CD14-positive monocyte (primary cell): ENCODE results near the gene ZSCAN10. TPM values are rescaled to one million over a fixed set of nuclear protein-coding genes. Genes with fewer than 3 reads are reported as not detected.
"Not testable (repeated sequence)": the region's sequence is repeated elsewhere in the genome, so short reads cannot be mapped to it uniquely, and the experiment has no call there.

Source experiments
- DNase-seq, 3 donors: peaks; one replicate each; pipeline ENCODE4 v3.0.0-alpha.2; 2011 to 2022
- H2AFZ ChIP-seq: 2 replicates; pipeline ENCODE4 v1.6.0; 2012; ENCODE audit warnings: mild to moderate bottlenecking, low read depth, low read length, inconsistent platforms; ENCODE audit not compliant: insufficient read depth, poor library complexity, severe bottlenecking
- H3K27ac ChIP-seq, 2 donors: 1 replicate in 1 of 2; 2 replicates in 1 of 2; pipeline ENCODE4 v1.5.1; 2012 to 2013; ENCODE audit warnings: low read length in 2 of 2, control low read depth in 1 of 2, inconsistent platforms in 1 of 2, low read depth in 1 of 2, mild to moderate bottlenecking in 1 of 2
- H3K27me3 ChIP-seq, 2 donors: one replicate each; pipeline versions ENCODE4 v1.6.0 to v1.6.1; 2011 to 2013; ENCODE audit warnings: low read length in 2 of 2; ENCODE audit not compliant: control insufficient read depth in 2 of 2, insufficient read depth in 2 of 2
- H3K36me3 ChIP-seq, 2 donors: replicated peaks in 1 of 2; 1 replicate in 1 of 2; 2 replicates in 1 of 2; pipeline versions ENCODE4 v1.5.1 to v1.6.1; 2012 to 2013; ENCODE audit warnings: low read length in 2 of 2, control low read depth in 1 of 2, inconsistent platforms in 1 of 2, mild to moderate bottlenecking in 1 of 2; ENCODE audit not compliant: insufficient read depth in 2 of 2, control insufficient read depth in 1 of 2
- H3K4me1 ChIP-seq, 2 donors: 1 replicate in 1 of 2; 2 replicates in 1 of 2; pipeline versions ENCODE4 v1.5.1 to v1.6.1; 2012 to 2013; ENCODE audit warnings: low read length in 2 of 2, control low read depth in 1 of 2, inconsistent platforms in 1 of 2, mild to moderate bottlenecking in 1 of 2, moderate library complexity in 1 of 2; ENCODE audit not compliant: insufficient read depth in 2 of 2, control insufficient read depth in 1 of 2
- H3K4me2 ChIP-seq: replicated peaks from 2 replicates; pipeline ENCODE3; 2012; ENCODE audit warnings: low read length, moderate library complexity, mild to moderate bottlenecking; ENCODE audit not compliant: poor library complexity, severe bottlenecking; ENCODE audit errors: extremely low read depth
- H3K4me3 ChIP-seq, 3 experiments: fragments of 200-600 bp in 1 of 3; sonication (generic) in 1 of 3; replicated peaks in 1 of 3; 1 replicate in 2 of 3; 2 replicates in 1 of 3; pipeline ENCODE4 v1.5.1; 2011 to 2013; ENCODE audit warnings: low read length in 3 of 3, mild to moderate bottlenecking in 3 of 3, control low read depth in 2 of 3, low read depth in 2 of 3, inconsistent platforms in 1 of 3, moderate library complexity in 1 of 3
- H3K79me2 ChIP-seq: 2 replicates; pipeline ENCODE4 v1.6.0; 2012; ENCODE audit warnings: mild to moderate bottlenecking, control low read depth, inconsistent platforms, low read length, moderate library complexity; ENCODE audit not compliant: insufficient read depth
- H3K9ac ChIP-seq: 2 replicates; pipeline ENCODE4 v1.6.0; 2017; ENCODE audit warnings: low read length, mild to moderate bottlenecking; ENCODE audit not compliant: insufficient read depth, poor library complexity, severe bottlenecking
- H3K9me3 ChIP-seq, 2 donors: replicated peaks in 1 of 2; 1 replicate in 1 of 2; 2 replicates in 1 of 2; pipeline versions ENCODE4 v1.5.1 to v1.6.1; 2012 to 2013; ENCODE audit warnings: low read length in 2 of 2, control low read depth in 1 of 2; ENCODE audit not compliant: control insufficient read depth in 1 of 2, insufficient read depth in 1 of 2
- H4K20me1 ChIP-seq: 2 replicates; pipeline ENCODE4 v1.6.0; 2012; ENCODE audit warnings: mild to moderate bottlenecking, low read length, control low read depth, moderate library complexity; ENCODE audit not compliant: insufficient read depth
- H3K27ac Mint-ChIP-seq, 7 donors: one replicate each; pipeline ENCODE4 v1.8.0; 2020; ENCODE audit warnings: mild to moderate bottlenecking in 7 of 7, mixed read lengths in 7 of 7, moderate library complexity in 6 of 7, inconsistent platforms in 2 of 7
- H3K27me3 Mint-ChIP-seq, 3 donors: one replicate each; pipeline ENCODE4 v1.8.0; 2021 to 2022; ENCODE audit warnings: low read depth in 3 of 3, mild to moderate bottlenecking in 3 of 3, mixed read lengths in 3 of 3, moderate library complexity in 3 of 3, inconsistent platforms in 1 of 3
- H3K36me3 Mint-ChIP-seq, 2 donors: one replicate each; pipeline ENCODE4 v1.8.0; 2020; ENCODE audit warnings: mixed read lengths in 2 of 2, inconsistent platforms in 1 of 2, mild to moderate bottlenecking in 1 of 2
- H3K4me1 Mint-ChIP-seq: one replicate; pipeline ENCODE4 v1.8.0; 2020; ENCODE audit warnings: mild to moderate bottlenecking, mixed read lengths
- H3K4me3 Mint-ChIP-seq, 2 donors: one replicate each; pipeline ENCODE4 v1.8.0; 2020; ENCODE audit warnings: mild to moderate bottlenecking in 2 of 2, mixed read lengths in 2 of 2, moderate library complexity in 1 of 2
- H3K9me3 Mint-ChIP-seq, 7 donors: one replicate each; pipeline ENCODE4 v1.8.0; 2020 to 2022; ENCODE audit warnings: mixed read lengths in 7 of 7, mild to moderate bottlenecking in 6 of 7, moderate library complexity in 6 of 7, inconsistent platforms in 2 of 7
- CTCF ChIP-seq: fragments of 200-600 bp; IDR thresholded peaks from one replicate; pipeline ENCODE4 v1.8.0; 2022; ENCODE audit warnings: antibody characterized with exemption, mild to moderate bottlenecking
- WGBS: methylation state at CpG from one replicate; pipeline ENCODE4 v1.1.5; 2013; ENCODE audit warnings: missing lambda C conversion rate; ENCODE audit not compliant: insufficient coverage; 5-methylcytosine and 5-hydroxymethylcytosine counted together
- intact Hi-C, 2 donors: fragments of 100-400 bp; cut with micrococcal nuclease; formaldehyde crosslinking; loops; one replicate each; pipeline versions ENCODE4 v1.15.0 to v1.15.1; 2023
- polyA plus RNA-seq, 3 donors: library from polyadenylated mRNA; depleted of rRNA in 1 of 3; unstranded in 2 of 3; stranded (reverse) in 1 of 3; fragments of 300-500 nt in 2 of 3; fragments of >200 nt in 1 of 3; fragmentation: Illumina TruSeq in 2 of 3; gene quantifications; 1 replicate in 2 of 3; 2 replicates in 1 of 3; pipeline ENCODE4 v1.2.3, GENCODE V29; 2012 to 2021

ZSCAN10 gene
- polyA plus RNA-seq, 3 donors, result 0.29 TPM; not detected in 2

- no peak for DNase-seq
- Histone ChIP-seq H4K20me1 (peaks cover 4% of the 10 kb centered on the region), H2AFZ (no peak overlapping the region), H3K4me3 (no peak overlapping the region), H3K9ac (no peak overlapping the region), H3K79me2 (peaks cover 4% of the 10 kb centered on the region), H3K27me3 (no peaks in the 10 kb centered on the region), H3K4me1 (no peaks in the 10 kb centered on the region), H3K27ac (no peak overlapping the region), H3K36me3 (peaks cover 42 to 64% of the 10 kb centered on the region in 2 donors), H3K4me2 (no peak overlapping the region), H3K9me3 (no peaks in the 10 kb centered on the region)
- TF ChIP-seq CTCF, result no peak
- Mint-ChIP-seq H3K36me3 (peaks cover 47 to 63% of the 10 kb centered on the region in 2 donors), H3K4me1 (peaks cover 1% of the 10 kb centered on the region), H3K27ac (no peak overlapping the region), H3K27me3 (peaks cover 2 to 9% (median 8%) of the 10 kb centered on the region in 3 donors), H3K9me3 (no peaks in the 10 kb centered on the region), H3K4me3 (no peak overlapping the region)
- 97% methylated on average over 19 of the region's 23 CpGs for WGBS
- intact Hi-C loops, result no loop called here
Measured at GRCh38 chr16:3141781-3142311, 42.8 kb upstream of the ZSCAN10 start.

- no peaks in the 10 kb centered on the region for H3K9me3 Mint-ChIP-seq
- peaks cover 7% of the 10 kb centered on the region for H3K4me1 Mint-ChIP-seq
- H3K4me3 Mint-ChIP-seq, result no peak overlapping the region
- Histone ChIP-seq H3K4me1 (peaks cover 4 to 5% of the 10 kb centered on the region in 2 donors), H3K36me3 (peaks cover 42 to 64% of the 10 kb centered on the region in 2 donors), H3K9me3 (no peaks in the 10 kb centered on the region), H3K27ac (no peak overlapping the region), H4K20me1 (peaks cover 4% of the 10 kb centered on the region), H3K4me3 (no peak overlapping the region), H3K4me2 (no peak overlapping the region), H3K9ac (no peak overlapping the region), H3K27me3 (no peaks in the 10 kb centered on the region), H2AFZ (no peak overlapping the region), H3K79me2 (peaks cover 10% of the 10 kb centered on the region)
- no peak for DNase-seq
- peaks cover 2 to 9% (median 9%) of the 10 kb centered on the region in 3 donors for H3K27me3 Mint-ChIP-seq
- intact Hi-C loops, result no loop called here
- H3K27ac Mint-ChIP-seq, result no peak overlapping the region
- TF ChIP-seq CTCF, result no peak
- peaks cover 47 to 63% of the 10 kb centered on the region in 2 donors for H3K36me3 Mint-ChIP-seq
- 96% methylated on average over 68 of the region's 69 CpGs for WGBS
Measured at GRCh38 chr16:3140603-3141427, 41.7 kb upstream of the ZSCAN10 start.

GRCh38 chr16:3139561-3139960 lies 40.5 kb upstream of the ZSCAN10 start:
- H2AFZ ChIP-seq, H3K9me3 Mint-ChIP-seq, H3K27ac Mint-ChIP-seq, H3K27me3 Mint-ChIP-seq, H3K4me3 Mint-ChIP-seq, DNase-seq, H3K9ac ChIP-seq, intact Hi-C loops, H3K4me3 ChIP-seq, H4K20me1 ChIP-seq, H3K9me3 ChIP-seq, H3K4me2 ChIP-seq, H3K27me3 ChIP-seq, H3K27ac ChIP-seq: not testable (repeated sequence)
- Mint-ChIP-seq H3K4me1 (peaks cover 13% of the 10 kb centered on the region), H3K36me3 (peaks cover 47 to 63% of the 10 kb centered on the region in 2 donors)
- H3K79me2 ChIP-seq, result peaks cover 19% of the 10 kb centered on the region
- H3K36me3 ChIP-seq, result peaks cover 42 to 64% of the 10 kb centered on the region in 2 donors
- 100% methylated on average over 4 of the region's 9 CpGs for WGBS
- peaks cover 9 to 13% of the 10 kb centered on the region in 2 donors for H3K4me1 ChIP-seq
